Measurements from ENCODE around the gene EFCC1. TPM values are rescaled to one million over a fixed set of nuclear protein-coding genes. Genes with fewer than 3 reads are reported as not detected.

The EFCC1 gene
- total and polyA plus RNA-seq, 2 of the 8 experiments (the other 6 are each of a cell fraction or from before 2014, with no cell fraction given), result 0.14 to 0.37 TPM

GRCh38 chr3:128970740-128971047, 30.4 kb upstream of the EFCC1 start:
- H2AFZ ChIP-seq (ENCODE audit: low read length), result no peak overlapping the region
- no peak overlapping the region for H3K14ac ChIP-seq (ENCODE audit: insufficient read length)
- H3K9me3 ChIP-seq (ENCODE audit: insufficient read depth in 2 of 2, low read depth in 1 of 2, low read length in 1 of 2), result no peaks in the 10 kb centered on the region
- no peak overlapping the region for H2BK20ac ChIP-seq (ENCODE audit: low read length)
- H2BK15ac ChIP-seq (ENCODE audit: low read length), result no peak overlapping the region
- H3K79me1 ChIP-seq (ENCODE audit: low read depth, low read length), result no peaks in the 10 kb centered on the region
- POLR2A ChIA-PET (ENCODE audit: partially characterized antibody), result interaction anchor here (1.3 to 2.0 kb wide), 4 partner anchors 19 to 346 kb away, joined by 3 to 7 read pairs (median 4); partner anchors contain the start of gene CNBP
- DNase-seq (ENCODE audit: low read depth in 1 of 2, low spot score in 2 of 2) (no peak), FAIRE-seq (no peak)
- no peaks in the 10 kb centered on the region for H3K36me3 ChIP-seq (ENCODE audit: control insufficient read depth in 2 of 4, insufficient read depth in 4 of 4, low read length in 3 of 4)
- H3K27ac ChIP-seq (ENCODE audit: low read depth, low read length), result no peak overlapping the region
- 92% methylated on average over 1 of the region's 1 CpG; no CpG with 5 or more reads in 1 of the 2 experiments for WGBS, 2 experiments (ENCODE audit: extremely low coverage in 1 of 2, insufficient coverage in 1 of 2, insufficient read length in 1 of 2, insufficient replicate concordance in 2 of 2, low coverage in 1 of 2, low lambda C conversion rate in 2 of 2, missing lambda C conversion rate in 1 of 2)
- no peak overlapping the region for H2AK5ac ChIP-seq (ENCODE audit: low read depth, low read length)
- H4K20me1 ChIP-seq (replicated peaks in 1 of 2; ENCODE audit: control insufficient read depth in 1 of 2, insufficient read depth in 2 of 2, low read length in 2 of 2), result peaks cover 0 to 2% of the 10 kb centered on the region in 2 experiments
- no peak overlapping the region for H3K18ac ChIP-seq (ENCODE audit: extremely low read depth, low read length)
- no peaks in the 10 kb centered on the region for H3K79me2 ChIP-seq (ENCODE audit: control insufficient read depth in 1 of 2, insufficient read depth in 2 of 2, low read length in 2 of 2)
- no peak overlapping the region for H3K9ac ChIP-seq (replicated peaks in 1 of 4; ENCODE audit: extremely low read depth in 1 of 4, low read depth in 3 of 4, low read length in 3 of 4)
- H3K56ac ChIP-seq (replicated peaks; ENCODE audit: insufficient read length, low read depth, low read length), result no peak overlapping the region
- no peak overlapping the region for H2BK120ac ChIP-seq (replicated peaks; ENCODE audit: low read depth, low read length)
- H4K5ac ChIP-seq (ENCODE audit: insufficient read length, low read depth, low read length), result no peak overlapping the region
- no peaks in the 10 kb centered on the region for H3K4me1 ChIP-seq (replicated peaks in 1 of 4; ENCODE audit: control insufficient read depth in 3 of 4, insufficient read depth in 4 of 4, low read length in 3 of 4)
- no peak overlapping the region for H3K4me2 ChIP-seq (ENCODE audit: insufficient read depth in 1 of 2, low read depth in 2 of 2, low read length in 2 of 2)
- no peak overlapping the region for H2BK5ac ChIP-seq (ENCODE audit: low read depth, low read length)
- no peak overlapping the region for H3K4me3 ChIP-seq (ENCODE audit: extremely low read depth in 1 of 4, insufficient read depth in 2 of 4, low read depth in 3 of 4, low read length in 4 of 4)
- no peak overlapping the region for H2BK12ac ChIP-seq (ENCODE audit: low read depth, low read length)
- H3K23me2 ChIP-seq (ENCODE audit: low read depth, low read length), result peaks cover 4% of the 10 kb centered on the region; the same call in 1 of the 2 replicates
- no peaks in the 10 kb centered on the region; a peak in 1 of 7 replicates for H3K27me3 ChIP-seq (replicated peaks in 1 of 4; ENCODE audit: control insufficient read depth in 3 of 4, extremely low read depth in 1 of 4, insufficient read depth in 3 of 4, low read length in 3 of 4)
- no peak overlapping the region for H3K23ac ChIP-seq (ENCODE audit: insufficient read length)
- no peak overlapping the region for H4K91ac ChIP-seq (replicated peaks; ENCODE audit: insufficient read length, low read length)
- CTCF ChIA-PET (ENCODE audit: partially characterized antibody), result interaction anchor here (0.6 to 5.5 kb wide), 67 partner anchors 12 to 1640 kb away, joined by 3 to 79 read pairs (median 5); partner anchors contain the start of genes CFAP92, EFCC1, GP9 and ISY1
- H3K4ac ChIP-seq (replicated peaks; ENCODE audit: insufficient read length, low read depth, low read length), result no peak overlapping the region
- H4K8ac ChIP-seq (ENCODE audit: extremely low read depth, insufficient read depth, low read length), result no peak overlapping the region
- TF ChIP-seq SUZ12 (IDR thresholded peaks at IDR 0.05; ENCODE audit: low read length) (no peak), MAX (IDR thresholded peaks at IDR 0.05) (no peak), EGR1 (IDR thresholded peaks at IDR 0.05; ENCODE audit: borderline replicate concordance, low read depth, low read length) (no peak), CHD1 (IDR thresholded peaks at IDR 0.05; ENCODE audit: low read depth, low read length) (no peak), BCL11A (IDR thresholded peaks at IDR 0.05; ENCODE audit: low read depth in 2 of 2, low read length in 2 of 2) (no peak), BRCA1 (IDR thresholded peaks at IDR 0.05; ENCODE audit: low read depth, low read length) (no peak), SRF (IDR thresholded peaks at IDR 0.05; ENCODE audit: low read depth, low read length) (no peak), JUN (IDR thresholded peaks at IDR 0.05; ENCODE audit: low read depth, low read length) (no peak), RXRA (IDR thresholded peaks at IDR 0.05; ENCODE audit: insufficient read depth, low read depth, low read length) (no peak), EZH2 (IDR thresholded peaks at IDR 0.05; ENCODE audit: low read depth, low read length, severe bottlenecking) (no peak), TAF1 (IDR thresholded peaks at IDR 0.05; ENCODE audit: low read depth, low read length) (no peak), HDAC6 (IDR thresholded peaks at IDR 0.05; ENCODE audit: low read depth, low read length) (no peak), SAP30 (IDR thresholded peaks at IDR 0.05; ENCODE audit: insufficient read depth, insufficient replicate concordance, low read length) (no peak), KDM4A (IDR thresholded peaks at IDR 0.05; ENCODE audit: low read depth, low read length, severe bottlenecking) (no peak), KDM1A (IDR thresholded peaks at IDR 0.05; ENCODE audit: borderline replicate concordance, low read length) (no peak)
